GM23338 (cell line): ENCODE data around the gene MKRN2OS. TPM values are rescaled to one million over a fixed set of nuclear protein-coding genes. Genes with fewer than 3 reads are reported as not detected.

Source experiments
- ATAC-seq: fragments of 200-7000 bp; cut with Tn5 transposase; 3 replicates; pipeline ENCODE4 v1.9.1; 2020
- DNase-seq: peaks from one replicate; pipeline ENCODE4 v3.0.0-alpha.2; 2015; ENCODE audit warnings: low spot score
- H2AFZ ChIP-seq: fragments of 200-600 bp; sonication (generic); 2 replicates; pipeline ENCODE4 v1.8.0; 2016; ENCODE audit warnings: antibody characterized with exemption, mild to moderate bottlenecking, moderate library complexity
- H3F3A ChIP-seq: fragments of 200-600 bp; sonication (generic); replicated peaks from 2 replicates; pipeline ENCODE4 v1.8.0; 2017; ENCODE audit warnings: antibody characterized with exemption, mixed run types, low read depth
- H3K27ac ChIP-seq: fragments of 200-600 bp; sonication (generic); 2 replicates; pipeline ENCODE4 v1.6.1; 2016; ENCODE audit warnings: low read depth
- H3K27me3 ChIP-seq: fragments of 200-600 bp; sonication (generic); 2 replicates; pipeline ENCODE4 v1.8.0; 2016; ENCODE audit warnings: mild to moderate bottlenecking, mixed run types, moderate library complexity; ENCODE audit not compliant: insufficient read depth
- H3K36me3 ChIP-seq: fragments of 200-600 bp; sonication (generic); 2 replicates; pipeline ENCODE4 v1.8.0; 2016; ENCODE audit warnings: mild to moderate bottlenecking; ENCODE audit not compliant: insufficient read depth
- H3K4me1 ChIP-seq: fragments of 200-600 bp; sonication (generic); 2 replicates; pipeline ENCODE4 v1.8.0; 2016; ENCODE audit warnings: mild to moderate bottlenecking, moderate library complexity; ENCODE audit not compliant: insufficient read depth
- H3K4me2 ChIP-seq: fragments of 200-600 bp; sonication (generic); 2 replicates; pipeline ENCODE4 v1.7.1; 2017; ENCODE audit warnings: mixed run types
- H3K4me3 ChIP-seq: fragments of 200-600 bp; sonication (generic); 2 replicates; pipeline ENCODE4 v1.6.1; 2016; ENCODE audit warnings: mixed run types
- H3K79me2 ChIP-seq: fragments of 200-600 bp; sonication (generic); replicated peaks from 2 replicates; pipeline ENCODE4 v1.8.0; 2017; ENCODE audit warnings: mild to moderate bottlenecking; ENCODE audit not compliant: insufficient read depth
- H3K9me2 ChIP-seq: fragments of 200-600 bp; sonication (generic); 2 replicates; pipeline ENCODE4 v1.8.0; 2017; ENCODE audit not compliant: insufficient read depth
- H4K20me1 ChIP-seq: fragments of 200-600 bp; sonication (generic); replicated peaks from 2 replicates; pipeline ENCODE4 v1.8.0; 2017; ENCODE audit warnings: mild to moderate bottlenecking; ENCODE audit not compliant: insufficient read depth
- H3K27ac Mint-ChIP-seq: 2 replicates; pipeline ENCODE4 v1.8.0; 2020; ENCODE audit warnings: inconsistent platforms, mild to moderate bottlenecking, moderate library complexity, mixed read lengths
- H3K27me3 Mint-ChIP-seq: 3 replicates; pipeline ENCODE4 v1.8.0; 2022; ENCODE audit warnings: low read depth, mild to moderate bottlenecking, moderate library complexity, mixed read lengths, inconsistent platforms; ENCODE audit not compliant: insufficient read depth, poor library complexity
- H3K36me3 Mint-ChIP-seq: 3 replicates; pipeline ENCODE4 v1.8.0; 2021; ENCODE audit warnings: low read depth, mild to moderate bottlenecking, inconsistent platforms, moderate library complexity, mixed read lengths
- H3K4me1 Mint-ChIP-seq: 3 replicates; pipeline ENCODE4 v1.8.0; 2020; ENCODE audit warnings: mild to moderate bottlenecking, inconsistent platforms, mixed read lengths
- H3K4me3 Mint-ChIP-seq: 3 replicates; pipeline ENCODE4 v1.8.0; 2021; ENCODE audit warnings: moderate library complexity, mild to moderate bottlenecking, inconsistent platforms, mixed read lengths
- H3K9me3 Mint-ChIP-seq: 3 replicates; pipeline ENCODE4 v1.8.0; 2020; ENCODE audit warnings: moderate library complexity, mild to moderate bottlenecking, inconsistent platforms, mixed read lengths
- CTCF ChIP-seq, 2 experiments: fragments of 200-600 bp in 1 of 2; sonication (generic) in 1 of 2; conservative IDR thresholded peaks; 2 replicates each; pipeline versions ENCODE4 v1.5.1 to v1.6.1; 2016 to 2017; ENCODE audit warnings: antibody characterized with exemption in 2 of 2, low read depth in 2 of 2, mild to moderate bottlenecking in 2 of 2, moderate library complexity in 1 of 2
- ETS1 ChIP-seq: IDR thresholded peaks from 2 replicates; pipeline ENCODE4 v1.6.1; 2016; ENCODE audit warnings: antibody characterized with exemption
- EZH2 ChIP-seq: fragments of 200-600 bp; sonication (generic); IDR thresholded peaks from one replicate; pipeline ENCODE4 v1.8.0; 2017; ENCODE audit warnings: antibody characterized with exemption, mild to moderate bottlenecking, low read depth; ENCODE audit not compliant: unreplicated experiment
- EZH2phosphoT487 ChIP-seq: fragments of 200-600 bp; sonication (generic); IDR thresholded peaks from one replicate; pipeline ENCODE4 v1.8.1; 2018; ENCODE audit warnings: antibody characterized with exemption; ENCODE audit not compliant: unreplicated experiment
- JUNB ChIP-seq: IDR thresholded peaks from one replicate; pipeline ENCODE4 v1.6.1; 2016; ENCODE audit warnings: antibody characterized with exemption; ENCODE audit not compliant: unreplicated experiment
- NANOG ChIP-seq: IDR thresholded peaks from 2 replicates; pipeline ENCODE4 v1.6.1; 2016; ENCODE audit warnings: antibody characterized with exemption, borderline replicate concordance
- POLR2AphosphoS5 ChIP-seq: IDR thresholded peaks from 2 replicates; pipeline ENCODE4 v1.6.1; 2016; ENCODE audit warnings: antibody characterized with exemption, low read depth
- REST ChIP-seq: IDR thresholded peaks from one replicate; pipeline ENCODE4 v1.6.1; 2018; ENCODE audit warnings: antibody characterized with exemption; ENCODE audit not compliant: unreplicated experiment
- ZNF114 ChIP-seq: fragments of 250-450 bp; sonication (Bioruptor Pico); IDR thresholded peaks from 2 replicates; pipeline ENCODE4 v1.5.0; 2020; ENCODE audit warnings: mild to moderate bottlenecking, moderate library complexity
- ZNF331 ChIP-seq: fragments of 250-450 bp; sonication (Bioruptor Pico); IDR thresholded peaks from 2 replicates; pipeline ENCODE4 v1.5.0; 2020; ENCODE audit warnings: low read depth, mild to moderate bottlenecking, moderate library complexity
- polyA plus RNA-seq: library from polyadenylated mRNA; unstranded; fragments of >200 nt; fragmentation: Nextera tagmentation; extraction: Ambion mirVana; gene quantifications from 2 replicates; pipeline ENCODE4 v1.2.1, GENCODE V29; 2016
- total RNA-seq: library from RNA; depleted of rRNA; stranded (reverse); fragments of >200 nt; shearing (Covaris generic); gene quantifications from 2 replicates; pipeline ENCODE4 v1.2.3, GENCODE V29; 2014

MKRN2OS gene
- total and polyA plus RNA-seq, 2 experiments from 2014 or later, result 0.55 TPM; not detected in 1

GRCh38 chr3:12578742-12579141 lies 33.4 kb upstream of the MKRN2OS start:
- H3K36me3 Mint-ChIP-seq, result peaks cover 84% of the 10 kb centered on the region
- H3K9me3 Mint-ChIP-seq, result no peaks in the 10 kb centered on the region
- no peaks in the 10 kb centered on the region for H3K27me3 ChIP-seq
- no peaks in the 10 kb centered on the region; the same call in 2 of the 3 replicates for H3K4me1 Mint-ChIP-seq
- ATAC-seq (no peak; the same call in 2 of the 3 replicates), DNase-seq (no peak)
- 0 out of 2 replicates have a peak, but pooled peaks cover 10% of the 10 kb centered on the region for H3F3A ChIP-seq
- H2AFZ ChIP-seq, result no peak overlapping the region
- no peaks in the 10 kb centered on the region for H3K9me2 ChIP-seq
- H4K20me1 ChIP-seq, result peaks cover 12% of the 10 kb centered on the region
- no peak overlapping the region for H3K4me2 ChIP-seq
- H3K79me2 ChIP-seq, result no peaks in the 10 kb centered on the region
- H3K27ac Mint-ChIP-seq, result no peak overlapping the region
- peaks cover 17% of the 10 kb centered on the region for H3K27me3 Mint-ChIP-seq
- H3K27ac ChIP-seq, result no peak overlapping the region
- TF ChIP-seq CTCF (conservative IDR thresholded peaks at IDR 0.05; ENCODE audit: low read depth in 2 of 2) (peak; percentile 29 to 35; a peak in 3 of 4 replicates), POLR2AphosphoS5 (no peak)
- no peak overlapping the region for H3K4me3 Mint-ChIP-seq
- H3K4me1 ChIP-seq, result no peaks in the 10 kb centered on the region
- peaks cover 25% of the 10 kb centered on the region for H3K36me3 ChIP-seq
- H3K4me3 ChIP-seq, result no peak overlapping the region

GRCh38 chr3:12577379-12577778 lies 32.1 kb upstream of the MKRN2OS start:
- Histone ChIP-seq H3K36me3 (peaks cover 21% of the 10 kb centered on the region), H3K9me2 (no peaks in the 10 kb centered on the region)
- TF ChIP-seq CTCF (conservative IDR thresholded peaks at IDR 0.05; ENCODE audit: low read depth in 2 of 2) (no peak), ZNF331 (CRISPR knock-in tag) (no peak), JUNB (no peak), ETS1 (no peak), EZH2phosphoT487 (no peak), NANOG (no peak), EZH2 (no peak), ZNF114 (CRISPR knock-in tag) (no peak), REST (no peak)

More at GRCh38 chr3:12577379-12577778, 32.1 kb upstream of the MKRN2OS start:
- H3K4me3 ChIP-seq, result no peak overlapping the region
- H3K79me2 ChIP-seq, result 0 out of 2 replicates have a peak, but pooled peaks cover 4% of the 10 kb centered on the region
- peaks cover 15% of the 10 kb centered on the region for H4K20me1 ChIP-seq
- H3F3A ChIP-seq, result 0 out of 2 replicates have a peak, but pooled peaks cover 5% of the 10 kb centered on the region
- no peak overlapping the region for H3K4me3 Mint-ChIP-seq
- no peaks in the 10 kb centered on the region for H3K9me3 Mint-ChIP-seq
- H2AFZ ChIP-seq, result no peak overlapping the region
- no peaks in the 10 kb centered on the region for H3K4me1 ChIP-seq
- peaks cover 15% of the 10 kb centered on the region for H3K27me3 Mint-ChIP-seq
- DNase-seq (no peak), ATAC-seq (no peak)
- H3K27me3 ChIP-seq, result no peaks in the 10 kb centered on the region
- H3K27ac Mint-ChIP-seq, result no peak overlapping the region
- H3K4me2 ChIP-seq, result no peak overlapping the region
- H3K36me3 Mint-ChIP-seq, result peaks cover 82% of the 10 kb centered on the region
- no peak overlapping the region for H3K27ac ChIP-seq
- H3K4me1 Mint-ChIP-seq, result no peaks in the 10 kb centered on the region; the same call in 2 of the 3 replicates
